ENCODE results near the gene COL4A1. TPM values are rescaled to one million over a fixed set of nuclear protein-coding genes. Genes with fewer than 3 reads are reported as not detected.

The COL4A1 gene
- polyA plus RNA-seq, 1 of the 3 experiments (the other 2 are of a cell fraction), result 30.3 TPM

DNA sequence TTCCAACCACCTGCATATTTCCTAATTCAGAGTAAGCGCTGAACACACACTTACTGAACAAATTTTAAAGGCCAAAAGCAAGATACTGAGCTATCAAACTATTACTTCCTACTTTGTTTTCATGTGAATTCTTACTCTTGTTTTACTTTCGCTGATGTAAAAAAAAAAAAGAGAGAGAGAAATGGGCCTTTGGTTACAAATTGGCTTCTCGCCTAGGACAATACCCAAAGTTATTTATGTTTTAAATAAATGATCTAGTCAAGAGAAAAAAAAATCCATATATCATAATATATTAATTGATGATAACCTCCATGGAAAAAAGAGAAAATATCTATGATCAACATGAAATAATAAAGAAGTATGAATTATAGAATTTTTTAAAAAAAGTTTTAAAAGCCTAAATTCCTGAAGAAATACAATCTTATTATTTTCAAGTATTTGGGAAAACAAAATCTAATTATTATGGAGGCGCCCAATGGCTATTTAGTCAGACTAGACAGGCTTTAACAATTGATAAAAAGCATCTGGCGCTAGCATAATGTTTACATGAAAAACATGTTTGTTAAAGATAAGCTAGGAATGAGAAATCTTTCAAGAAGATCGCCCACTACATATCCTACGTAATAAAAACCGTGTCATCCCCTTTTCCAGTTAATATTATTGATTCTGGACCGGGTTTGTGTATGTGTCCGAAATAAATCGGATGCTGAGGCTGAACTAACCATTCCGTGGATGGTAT is 9.0 kb downstream of the COL4A1 start (continued):
- TF ChIP-seq, protein P1, sequence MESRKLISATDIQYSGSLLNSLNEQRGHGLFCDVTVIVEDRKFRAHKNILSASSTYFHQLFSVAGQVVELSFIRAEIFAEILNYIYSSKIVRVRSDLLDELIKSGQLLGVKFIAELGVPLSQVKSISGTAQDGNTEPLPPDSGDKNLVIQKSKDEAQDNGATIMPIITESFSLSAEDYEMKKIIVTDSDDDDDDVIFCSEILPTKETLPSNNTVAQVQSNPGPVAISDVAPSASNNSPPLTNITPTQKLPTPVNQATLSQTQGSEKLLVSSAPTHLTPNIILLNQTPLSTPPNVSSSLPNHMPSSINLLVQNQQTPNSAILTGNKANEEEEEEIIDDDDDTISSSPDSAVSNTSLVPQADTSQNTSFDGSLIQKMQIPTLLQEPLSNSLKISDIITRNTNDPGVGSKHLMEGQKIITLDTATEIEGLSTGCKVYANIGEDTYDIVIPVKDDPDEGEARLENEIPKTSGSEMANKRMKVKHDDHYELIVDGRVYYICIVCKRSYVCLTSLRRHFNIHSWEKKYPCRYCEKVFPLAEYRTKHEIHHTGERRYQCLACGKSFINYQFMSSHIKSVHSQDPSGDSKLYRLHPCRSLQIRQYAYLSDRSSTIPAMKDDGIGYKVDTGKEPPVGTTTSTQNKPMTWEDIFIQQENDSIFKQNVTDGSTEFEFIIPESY (IDR thresholded peaks at IDR 0.05; ENCODE audit: borderline replicate concordance, low read depth), result no peak
- TF ChIP-seq PBX3 (IDR thresholded peaks at IDR 0.05) (no peak), TCF12 (IDR thresholded peaks at IDR 0.05) (no peak), FOXM1 (IDR thresholded peaks at IDR 0.05; ENCODE audit: low read depth) (no peak), ELF1 (IDR thresholded peaks at IDR 0.05) (no peak), NFIC (IDR thresholded peaks at IDR 0.05; ENCODE audit: borderline replicate concordance) (no peak), SIN3A (IDR thresholded peaks at IDR 0.05; ENCODE audit: borderline replicate concordance, low read depth, low read length) (no peak)

DNA sequence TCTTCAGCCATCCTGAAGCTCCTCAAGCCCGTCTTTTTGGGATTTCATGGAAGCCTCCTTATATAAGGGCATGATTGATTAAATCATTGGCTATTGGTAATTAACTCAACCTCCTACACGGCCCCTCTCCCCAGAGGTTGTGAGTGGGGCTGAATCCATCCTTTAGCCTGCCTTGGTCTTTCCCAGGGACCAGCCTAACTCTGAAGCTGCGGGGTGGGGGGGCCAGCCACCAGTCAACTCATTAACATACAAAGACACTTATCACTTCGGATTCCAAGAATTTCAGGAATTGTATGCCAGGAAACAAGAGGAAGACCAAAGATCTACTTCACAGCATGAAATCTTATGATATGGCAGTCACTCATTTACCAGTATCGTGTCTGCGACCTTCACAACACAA is 9.9 kb downstream of the COL4A1 start:
- H2AFZ ChIP-seq (ENCODE audit: low read depth), result no peak overlapping the region
- no peak overlapping the region for H3K4me3 ChIP-seq (ENCODE audit: low read depth in 2 of 2, low read length in 1 of 2)
- H3F3A ChIP-seq (replicated peaks; ENCODE audit: insufficient read depth), result peaks cover 8% of the 10 kb centered on the region
- no peak for TF ChIP-seq TCF12 (IDR thresholded peaks at IDR 0.05)
- TF ChIP-seq TAF1 (IDR thresholded peaks at IDR 0.05; ENCODE audit: borderline replicate concordance, low read depth, low read length), result no peak
- TF ChIP-seq, protein P2, sequence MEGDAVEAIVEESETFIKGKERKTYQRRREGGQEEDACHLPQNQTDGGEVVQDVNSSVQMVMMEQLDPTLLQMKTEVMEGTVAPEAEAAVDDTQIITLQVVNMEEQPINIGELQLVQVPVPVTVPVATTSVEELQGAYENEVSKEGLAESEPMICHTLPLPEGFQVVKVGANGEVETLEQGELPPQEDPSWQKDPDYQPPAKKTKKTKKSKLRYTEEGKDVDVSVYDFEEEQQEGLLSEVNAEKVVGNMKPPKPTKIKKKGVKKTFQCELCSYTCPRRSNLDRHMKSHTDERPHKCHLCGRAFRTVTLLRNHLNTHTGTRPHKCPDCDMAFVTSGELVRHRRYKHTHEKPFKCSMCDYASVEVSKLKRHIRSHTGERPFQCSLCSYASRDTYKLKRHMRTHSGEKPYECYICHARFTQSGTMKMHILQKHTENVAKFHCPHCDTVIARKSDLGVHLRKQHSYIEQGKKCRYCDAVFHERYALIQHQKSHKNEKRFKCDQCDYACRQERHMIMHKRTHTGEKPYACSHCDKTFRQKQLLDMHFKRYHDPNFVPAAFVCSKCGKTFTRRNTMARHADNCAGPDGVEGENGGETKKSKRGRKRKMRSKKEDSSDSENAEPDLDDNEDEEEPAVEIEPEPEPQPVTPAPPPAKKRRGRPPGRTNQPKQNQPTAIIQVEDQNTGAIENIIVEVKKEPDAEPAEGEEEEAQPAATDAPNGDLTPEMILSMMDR (IDR thresholded peaks at IDR 0.05), result no peak
- TF ChIP-seq, protein P1 (IDR thresholded peaks at IDR 0.05; ENCODE audit: borderline replicate concordance, low read depth), result no peak
- ChIA-PET POLR2A (no interaction called here), CTCF (interaction anchor here (0.8 to 1.5 kb wide), 3 partner anchors 115 to 158 kb away, joined by 3 read pairs; no protein-coding TSS in a partner anchor)
- no peaks in the 10 kb centered on the region for H3K9me3 ChIP-seq
- peaks cover 99% of the 10 kb centered on the region for H3K79me2 ChIP-seq (ENCODE audit: insufficient read depth)
- peaks cover 12 to 18% of the 10 kb centered on the region in 2 experiments; a peak in 2 of 4 replicates for H3K4me1 ChIP-seq (ENCODE audit: control insufficient read depth in 1 of 2, insufficient read depth in 2 of 2, low read depth in 1 of 2, low read length in 1 of 2)
- H4K20me1 ChIP-seq (ENCODE audit: insufficient read depth), result peaks cover 29% of the 10 kb centered on the region; the same call in 1 of the 2 replicates
- H3K36me3 ChIP-seq (replicated peaks in 1 of 2; ENCODE audit: control insufficient read depth in 1 of 2, insufficient read depth in 2 of 2, low read length in 1 of 2), result peaks cover 3 to 21% of the 10 kb centered on the region in 2 experiments
- H3K27me3 ChIP-seq (ENCODE audit: insufficient read depth), result no peaks in the 10 kb centered on the region
- H3K9ac ChIP-seq, result no peak overlapping the region
- H3K9me2 ChIP-seq, result no peaks in the 10 kb centered on the region
- H3K27ac ChIP-seq (ENCODE audit: low read depth in 2 of 2, low read length in 1 of 2), result no peak overlapping the region
- no peak overlapping the region for H3K4me2 ChIP-seq
- DNase-seq, result no peak
- WGBS (ENCODE audit: low lambda C conversion rate), result 94% methylated on average over 6 of the region's 6 CpGs
